Hepatocyte (in vitro differentiated cells): Measurements from ENCODE around the gene ACOT4. TPM values are rescaled to one million over a fixed set of nuclear protein-coding genes. Genes with fewer than 3 reads are reported as not detected.

Experiments used
- DNase-seq: peaks from one replicate; pipeline ENCODE4 v3.0.0-alpha.2; 2016; ENCODE audit warnings: low spot score
- H2AFZ ChIP-seq: fragments of 200-600 bp; sonication (generic); 2 replicates; pipeline ENCODE4 v1.6.0; 2016; ENCODE audit warnings: antibody characterized with exemption, mild to moderate bottlenecking
- H3K27ac ChIP-seq: fragments of 200-600 bp; sonication (generic); 2 replicates; pipeline ENCODE4 v1.5.1; 2016; ENCODE audit warnings: mild to moderate bottlenecking
- H3K27me3 ChIP-seq: fragments of 200-600 bp; sonication (generic); 2 replicates; pipeline ENCODE4 v1.6.1; 2016
- H3K36me3 ChIP-seq: fragments of 200-600 bp; sonication (generic); replicated peaks from 2 replicates; pipeline ENCODE4 v1.5.1; 2016; ENCODE audit warnings: low read depth; ENCODE audit not compliant: insufficient read depth
- H3K4me1 ChIP-seq: fragments of 200-600 bp; sonication (generic); 2 replicates; pipeline ENCODE4 v1.5.1; 2016; ENCODE audit warnings: mild to moderate bottlenecking, moderate library complexity; ENCODE audit not compliant: insufficient read depth
- H3K4me2 ChIP-seq: fragments of 200-600 bp; sonication (generic); 2 replicates; pipeline ENCODE4 v1.6.0; 2016
- H3K4me3 ChIP-seq: fragments of 200-600 bp; sonication (generic); 2 replicates; pipeline ENCODE4 v1.5.1; 2016; ENCODE audit warnings: mild to moderate bottlenecking
- H3K79me2 ChIP-seq: fragments of 200-600 bp; sonication (generic); 2 replicates; pipeline ENCODE4 v1.6.0; 2017; ENCODE audit warnings: mild to moderate bottlenecking
- H3K9me2 ChIP-seq: fragments of 200-600 bp; sonication (generic); replicated peaks from 2 replicates; pipeline ENCODE4 v1.6.0; 2017; ENCODE audit warnings: mild to moderate bottlenecking; ENCODE audit not compliant: insufficient read depth
- H3K9me3 ChIP-seq: fragments of 200-600 bp; sonication (generic); 2 replicates; pipeline ENCODE4 v1.5.1; 2016; ENCODE audit warnings: low read depth, mild to moderate bottlenecking
- H4K20me1 ChIP-seq: fragments of 200-600 bp; sonication (generic); 2 replicates; pipeline ENCODE4 v1.6.0; 2016; ENCODE audit warnings: mild to moderate bottlenecking; ENCODE audit not compliant: insufficient read depth, poor library complexity, severe bottlenecking
- EZH2 ChIP-seq: fragments of 200-600 bp; sonication (generic); IDR thresholded peaks from 2 replicates; pipeline ENCODE4 v1.6.1; 2016; ENCODE audit warnings: antibody characterized with exemption, mild to moderate bottlenecking, borderline replicate concordance
- EZH2phosphoT487 ChIP-seq: fragments of 200-600 bp; sonication (generic); IDR thresholded peaks from one replicate; pipeline ENCODE4 v1.6.1; 2018; ENCODE audit warnings: antibody characterized with exemption, mild to moderate bottlenecking, low read depth, moderate library complexity; ENCODE audit not compliant: unreplicated experiment, severe bottlenecking
- WGBS: methylation state at CpG from one replicate; pipeline ENCODE4 v1.1.6; 2016; ENCODE audit warnings: low lambda C conversion rate; ENCODE audit errors: missing lambda C conversion rate; 5-methylcytosine and 5-hydroxymethylcytosine counted together
- polyA plus RNA-seq: library from polyadenylated mRNA; unstranded; fragments of >200 nt; fragmentation: Nextera tagmentation; extraction: Ambion mirVana; gene quantifications from 2 replicates; pipeline ENCODE4 v1.2.1, GENCODE V29; 2016
- total RNA-seq: library from RNA; depleted of rRNA; stranded (reverse); fragments of >200 nt; gene quantifications from 2 replicates; pipeline ENCODE4 v1.2.3, GENCODE V29; 2014
- TF ChIP-seq, protein P1 (sequence below): fragments of 200-600 bp; sonication (generic); IDR thresholded peaks from 2 replicates; pipeline ENCODE4 v1.5.1; 2016; ENCODE audit warnings: antibody characterized with exemption, mild to moderate bottlenecking; ENCODE audit not compliant: poor library complexity

ACOT4 gene
- total and polyA plus RNA-seq, 2 experiments from 2014 or later, result 2.1 to 2.5 TPM

GRCh38 chr14:73599499-73599898 lies 7.8 kb downstream of the ACOT4 start:
- H3K9me2 ChIP-seq, result no peaks in the 10 kb centered on the region
- H3K4me1 ChIP-seq, result no peaks in the 10 kb centered on the region
- no peaks in the 10 kb centered on the region for H3K9me3 ChIP-seq
- TF ChIP-seq, protein P1, sequence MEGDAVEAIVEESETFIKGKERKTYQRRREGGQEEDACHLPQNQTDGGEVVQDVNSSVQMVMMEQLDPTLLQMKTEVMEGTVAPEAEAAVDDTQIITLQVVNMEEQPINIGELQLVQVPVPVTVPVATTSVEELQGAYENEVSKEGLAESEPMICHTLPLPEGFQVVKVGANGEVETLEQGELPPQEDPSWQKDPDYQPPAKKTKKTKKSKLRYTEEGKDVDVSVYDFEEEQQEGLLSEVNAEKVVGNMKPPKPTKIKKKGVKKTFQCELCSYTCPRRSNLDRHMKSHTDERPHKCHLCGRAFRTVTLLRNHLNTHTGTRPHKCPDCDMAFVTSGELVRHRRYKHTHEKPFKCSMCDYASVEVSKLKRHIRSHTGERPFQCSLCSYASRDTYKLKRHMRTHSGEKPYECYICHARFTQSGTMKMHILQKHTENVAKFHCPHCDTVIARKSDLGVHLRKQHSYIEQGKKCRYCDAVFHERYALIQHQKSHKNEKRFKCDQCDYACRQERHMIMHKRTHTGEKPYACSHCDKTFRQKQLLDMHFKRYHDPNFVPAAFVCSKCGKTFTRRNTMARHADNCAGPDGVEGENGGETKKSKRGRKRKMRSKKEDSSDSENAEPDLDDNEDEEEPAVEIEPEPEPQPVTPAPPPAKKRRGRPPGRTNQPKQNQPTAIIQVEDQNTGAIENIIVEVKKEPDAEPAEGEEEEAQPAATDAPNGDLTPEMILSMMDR, result no peak
- TF ChIP-seq EZH2 (no peak), EZH2phosphoT487 (no peak)
- peak; percentile 14 for DNase-seq
- H3K27ac ChIP-seq, result no peak overlapping the region
- no peak overlapping the region for H3K4me2 ChIP-seq
- H3K4me3 ChIP-seq, result no peak overlapping the region
- no peaks in the 10 kb centered on the region for H4K20me1 ChIP-seq
- H3K79me2 ChIP-seq, result no peaks in the 10 kb centered on the region
- no peaks in the 10 kb centered on the region for H3K36me3 ChIP-seq
- no peak overlapping the region for H2AFZ ChIP-seq
- H3K27me3 ChIP-seq, result no peaks in the 10 kb centered on the region

DNA sequence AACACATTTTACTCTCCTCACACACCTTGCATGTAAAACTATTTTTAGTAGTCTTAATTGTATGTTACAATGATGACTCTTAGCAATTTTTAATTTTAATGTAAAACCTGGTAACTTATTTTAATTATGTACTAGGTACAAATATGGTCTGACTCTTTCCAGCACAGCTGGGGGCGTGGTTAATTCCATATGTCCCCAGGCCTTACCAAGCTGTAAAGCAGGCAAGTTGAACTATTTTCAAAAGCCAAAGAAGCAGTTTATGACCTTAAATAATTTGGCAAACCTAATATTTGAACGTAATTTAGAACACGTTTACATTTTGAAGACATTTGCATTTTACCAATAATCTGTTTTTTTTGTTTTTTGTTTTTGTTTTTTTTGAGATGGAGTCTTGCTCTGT lies 11.3 kb downstream of the ACOT4 start:
- Histone ChIP-seq H3K9me3 (no peaks in the 10 kb centered on the region), H3K4me3 (no peak overlapping the region), H3K27me3 (no peaks in the 10 kb centered on the region), H3K4me2 (no peak overlapping the region), H3K79me2 (no peaks in the 10 kb centered on the region), H3K4me1 (no peaks in the 10 kb centered on the region), H3K9me2 (no peaks in the 10 kb centered on the region), H3K27ac (no peak overlapping the region), H3K36me3 (no peaks in the 10 kb centered on the region), H4K20me1 (no peaks in the 10 kb centered on the region), H2AFZ (no peak overlapping the region)
- TF ChIP-seq, protein P1, result no peak
- TF ChIP-seq EZH2phosphoT487, result no peak
- TF ChIP-seq EZH2, result no peak
- no peak for DNase-seq
- WGBS, result 86% methylated on average over 3 of the region's 3 CpGs

- no peaks in the 10 kb centered on the region for H4K20me1 ChIP-seq
- H3K79me2 ChIP-seq, result no peaks in the 10 kb centered on the region
- no peaks in the 10 kb centered on the region for H3K9me2 ChIP-seq
- H3K36me3 ChIP-seq, result no peaks in the 10 kb centered on the region
- TF ChIP-seq EZH2phosphoT487 (no peak), EZH2 (no peak)
- TF ChIP-seq, protein P1, result no peak
- H3K27me3 ChIP-seq, result no peaks in the 10 kb centered on the region
- H3K4me1 ChIP-seq, result no peaks in the 10 kb centered on the region
- no peak overlapping the region for H2AFZ ChIP-seq
- no peak overlapping the region for H3K4me3 ChIP-seq
- DNase-seq, result no peak
- no peaks in the 10 kb centered on the region for H3K9me3 ChIP-seq
- WGBS, result 99% methylated on average over 3 of the region's 3 CpGs
- no peak overlapping the region for H3K4me2 ChIP-seq
- no peak overlapping the region for H3K27ac ChIP-seq
Measured at GRCh38 chr14:73606271-73606670, 14.6 kb downstream of the ACOT4 start.

DNA sequence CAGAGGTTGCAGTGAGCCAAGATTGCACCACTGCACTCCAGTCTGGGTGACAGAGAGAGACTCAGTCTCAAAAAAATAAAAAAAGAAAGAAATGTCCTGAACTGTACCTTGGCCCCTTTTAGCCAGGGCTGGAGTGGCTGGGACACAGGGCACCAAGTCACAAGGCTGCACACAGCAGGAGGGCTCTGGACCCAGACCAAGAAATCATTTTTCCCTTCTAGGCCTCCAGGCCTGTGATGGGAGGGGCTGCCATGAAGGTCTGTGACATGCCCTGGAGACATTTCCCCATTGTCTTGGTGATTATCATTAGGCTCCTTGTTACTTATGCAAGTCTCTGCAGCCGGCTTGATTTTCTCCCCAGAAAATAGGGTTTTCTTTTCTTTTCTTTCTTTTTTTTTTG lies 15.6 kb downstream of the ACOT4 start:
- no peak for DNase-seq
- no peak overlapping the region for H2AFZ ChIP-seq
- H3K4me1 ChIP-seq, result no peaks in the 10 kb centered on the region
- no peak overlapping the region for H3K27ac ChIP-seq
- WGBS, result 100% methylated on average over 1 of the region's 1 CpG
- H3K27me3 ChIP-seq, result no peaks in the 10 kb centered on the region
- H3K9me3 ChIP-seq, result no peaks in the 10 kb centered on the region
- no peaks in the 10 kb centered on the region for H4K20me1 ChIP-seq
- H3K79me2 ChIP-seq, result no peaks in the 10 kb centered on the region
- no peak for TF ChIP-seq EZH2phosphoT487
- TF ChIP-seq EZH2, result no peak
- TF ChIP-seq, protein P1, result no peak
- H3K4me2 ChIP-seq, result no peak overlapping the region
- no peaks in the 10 kb centered on the region for H3K36me3 ChIP-seq
- no peak overlapping the region for H3K4me3 ChIP-seq
- no peaks in the 10 kb centered on the region for H3K9me2 ChIP-seq
